Loucy (cell line): ENCODE measurements around the gene CD79A.

ENCODE experiments used
- EZH2phosphoT487 ChIP-seq: fragments of 200-600 bp; IDR thresholded peaks from 2 replicates; pipeline ENCODE4 v1.6.1; 2018; ENCODE audit warnings: antibody characterized with exemption, mild to moderate bottlenecking, moderate library complexity, borderline replicate concordance
- TF ChIP-seq, protein P1 (sequence below): fragments of 200-600 bp; sonication (generic); conservative IDR thresholded peaks from 2 replicates; pipeline ENCODE4 v1.5.1; 2014; ENCODE audit warnings: mild to moderate bottlenecking, antibody characterized with exemption, low read length

DNA sequence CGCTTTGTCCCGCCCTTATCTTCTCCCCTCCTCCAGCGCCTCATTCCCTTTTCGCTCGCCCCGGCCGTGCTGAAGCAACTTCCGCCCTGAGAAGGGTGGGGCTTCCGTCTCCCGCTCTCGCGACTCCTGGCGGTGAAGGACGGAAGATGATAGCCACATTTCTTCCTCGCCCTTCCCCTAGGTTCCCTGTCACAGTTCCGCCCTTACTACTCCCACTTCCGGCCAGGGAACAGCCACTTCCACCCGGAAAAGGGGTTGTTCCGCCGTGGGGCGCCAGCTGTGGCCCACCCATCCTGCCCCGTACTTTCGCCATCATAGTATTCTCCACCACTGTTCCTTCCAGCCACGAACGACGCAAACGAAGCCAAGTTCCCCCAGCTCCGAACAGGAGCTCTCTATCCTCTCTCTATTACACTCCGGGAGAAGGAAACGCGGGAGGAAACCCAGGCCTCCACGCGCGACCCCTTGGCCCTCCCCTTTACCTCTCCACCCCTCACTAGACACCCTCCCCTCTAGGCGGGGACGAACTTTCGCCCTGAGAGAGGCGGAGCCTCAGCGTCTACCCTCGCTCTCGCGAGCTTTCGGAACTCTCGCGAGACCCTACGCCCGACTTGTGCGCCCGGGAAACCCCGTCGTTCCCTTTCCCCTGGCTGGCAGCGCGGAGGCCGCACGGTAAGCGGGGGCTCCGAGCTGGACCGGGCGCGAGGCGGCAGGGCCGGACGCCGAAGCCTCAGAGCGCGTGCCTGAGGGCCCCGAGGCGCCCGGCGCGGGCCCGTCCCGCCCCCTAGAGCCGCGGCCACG lies 17.3 kb upstream of the CD79A start, which contains the start of gene RPS19:
- TF ChIP-seq, protein P1, sequence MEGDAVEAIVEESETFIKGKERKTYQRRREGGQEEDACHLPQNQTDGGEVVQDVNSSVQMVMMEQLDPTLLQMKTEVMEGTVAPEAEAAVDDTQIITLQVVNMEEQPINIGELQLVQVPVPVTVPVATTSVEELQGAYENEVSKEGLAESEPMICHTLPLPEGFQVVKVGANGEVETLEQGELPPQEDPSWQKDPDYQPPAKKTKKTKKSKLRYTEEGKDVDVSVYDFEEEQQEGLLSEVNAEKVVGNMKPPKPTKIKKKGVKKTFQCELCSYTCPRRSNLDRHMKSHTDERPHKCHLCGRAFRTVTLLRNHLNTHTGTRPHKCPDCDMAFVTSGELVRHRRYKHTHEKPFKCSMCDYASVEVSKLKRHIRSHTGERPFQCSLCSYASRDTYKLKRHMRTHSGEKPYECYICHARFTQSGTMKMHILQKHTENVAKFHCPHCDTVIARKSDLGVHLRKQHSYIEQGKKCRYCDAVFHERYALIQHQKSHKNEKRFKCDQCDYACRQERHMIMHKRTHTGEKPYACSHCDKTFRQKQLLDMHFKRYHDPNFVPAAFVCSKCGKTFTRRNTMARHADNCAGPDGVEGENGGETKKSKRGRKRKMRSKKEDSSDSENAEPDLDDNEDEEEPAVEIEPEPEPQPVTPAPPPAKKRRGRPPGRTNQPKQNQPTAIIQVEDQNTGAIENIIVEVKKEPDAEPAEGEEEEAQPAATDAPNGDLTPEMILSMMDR, result peak; percentile 52; the same call in 1 of the 2 replicates
- TF ChIP-seq EZH2phosphoT487, result no peak
